AG10803 (cell line): ENCODE results near the gene MED17.

Experiments
- DNase-seq: peaks from one replicate; pipeline ENCODE4 v3.0.0; 2010; ENCODE audit warnings: low read depth
- H3K4me3 ChIP-seq: 2 replicates; pipeline ENCODE4 v1.5.1; 2011; ENCODE audit warnings: mild to moderate bottlenecking, low read length, control low read depth
- TF ChIP-seq, protein P1 (sequence below): conservative IDR thresholded peaks from 2 replicates; pipeline ENCODE4 v1.5.1; 2011; ENCODE audit warnings: mild to moderate bottlenecking, low read length, control low read depth, inconsistent platforms

Gene MED17

DNA sequence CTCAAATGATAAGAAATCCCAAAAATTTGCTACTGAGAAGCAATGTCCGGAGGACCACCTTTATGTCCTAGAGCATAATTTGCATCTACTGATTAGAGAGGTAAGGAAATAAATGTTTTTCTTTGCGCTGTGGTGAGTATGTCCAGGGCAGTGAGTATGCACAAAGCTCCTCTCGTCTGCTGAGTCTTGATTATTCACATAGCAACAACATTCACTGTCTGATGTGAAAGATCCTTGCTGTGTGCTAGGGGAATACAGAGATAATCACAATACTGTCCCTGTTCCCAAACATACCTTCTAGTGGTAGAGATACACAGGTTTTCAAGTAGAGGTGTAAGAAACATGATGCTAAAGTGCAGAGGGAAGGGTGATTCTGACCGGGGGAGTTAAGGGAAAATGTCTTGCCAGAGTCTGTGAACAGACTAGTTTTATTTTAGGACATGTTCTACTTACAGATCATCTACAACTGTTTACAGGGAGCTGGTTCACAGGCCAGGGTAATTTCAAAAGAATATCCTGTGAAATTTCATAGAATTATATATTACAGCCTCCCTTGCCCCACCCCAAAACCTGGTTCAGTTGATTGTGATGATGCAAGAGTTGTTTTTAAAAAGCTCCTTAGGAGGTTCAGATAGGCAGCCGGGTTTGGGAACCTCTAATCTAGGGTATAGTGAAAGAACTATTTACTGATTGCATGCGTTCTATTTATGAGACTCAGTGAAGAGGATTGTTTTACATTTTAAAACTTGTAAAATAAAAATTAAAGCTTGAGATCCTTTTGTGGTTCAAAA is 12.6 kb downstream of the MED17 start:
- TF ChIP-seq, protein P1, sequence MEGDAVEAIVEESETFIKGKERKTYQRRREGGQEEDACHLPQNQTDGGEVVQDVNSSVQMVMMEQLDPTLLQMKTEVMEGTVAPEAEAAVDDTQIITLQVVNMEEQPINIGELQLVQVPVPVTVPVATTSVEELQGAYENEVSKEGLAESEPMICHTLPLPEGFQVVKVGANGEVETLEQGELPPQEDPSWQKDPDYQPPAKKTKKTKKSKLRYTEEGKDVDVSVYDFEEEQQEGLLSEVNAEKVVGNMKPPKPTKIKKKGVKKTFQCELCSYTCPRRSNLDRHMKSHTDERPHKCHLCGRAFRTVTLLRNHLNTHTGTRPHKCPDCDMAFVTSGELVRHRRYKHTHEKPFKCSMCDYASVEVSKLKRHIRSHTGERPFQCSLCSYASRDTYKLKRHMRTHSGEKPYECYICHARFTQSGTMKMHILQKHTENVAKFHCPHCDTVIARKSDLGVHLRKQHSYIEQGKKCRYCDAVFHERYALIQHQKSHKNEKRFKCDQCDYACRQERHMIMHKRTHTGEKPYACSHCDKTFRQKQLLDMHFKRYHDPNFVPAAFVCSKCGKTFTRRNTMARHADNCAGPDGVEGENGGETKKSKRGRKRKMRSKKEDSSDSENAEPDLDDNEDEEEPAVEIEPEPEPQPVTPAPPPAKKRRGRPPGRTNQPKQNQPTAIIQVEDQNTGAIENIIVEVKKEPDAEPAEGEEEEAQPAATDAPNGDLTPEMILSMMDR: no peak
- no peak for DNase-seq
- H3K4me3 ChIP-seq: no peak overlapping the region

DNA sequence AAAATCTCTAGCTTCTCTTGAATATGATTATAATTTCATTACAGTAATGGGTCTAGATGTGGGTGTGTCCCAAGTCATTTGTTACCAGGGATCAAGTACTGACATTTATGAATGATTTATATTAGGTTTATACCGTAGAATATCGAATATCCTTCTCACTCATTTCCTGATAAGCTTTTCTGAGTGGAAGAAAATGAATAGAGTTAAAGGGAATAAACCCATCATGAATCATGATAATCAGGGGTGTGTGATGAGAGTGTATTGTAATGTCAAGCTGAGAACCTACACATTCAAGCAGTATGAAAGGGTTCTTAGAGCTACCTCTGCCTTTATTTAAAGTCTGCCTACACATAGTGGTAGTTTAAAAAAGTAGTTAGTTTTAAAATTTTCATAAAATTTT is 17.3 kb downstream of the MED17 start:
- TF ChIP-seq, protein P1: no peak
- H3K4me3 ChIP-seq: no peak overlapping the region

DNA sequence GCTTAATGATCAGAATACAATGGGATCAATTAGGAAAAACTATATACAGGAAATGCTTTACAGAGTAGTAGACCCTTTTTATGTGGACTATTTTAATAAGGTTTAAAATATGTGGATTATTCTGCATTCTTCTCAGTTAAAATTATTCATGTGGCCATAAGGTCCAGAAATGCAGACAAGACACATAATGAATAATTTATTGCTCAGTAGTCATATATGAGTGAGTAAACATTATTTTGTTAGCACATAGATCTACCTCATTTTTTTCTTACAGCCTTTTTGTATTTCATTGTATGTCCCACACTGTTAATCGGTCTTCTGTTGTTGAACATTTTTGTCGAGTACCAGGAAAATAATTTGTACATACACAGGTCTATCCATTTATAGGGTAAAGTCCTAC is 20.8 kb downstream of the MED17 start:
- DNase-seq: no peak
- TF ChIP-seq, protein P1: no peak
- no peak overlapping the region for H3K4me3 ChIP-seq

More for the DNA sequence above, 17.3 kb downstream of the MED17 start:
- DNase-seq: no peak

DNA sequence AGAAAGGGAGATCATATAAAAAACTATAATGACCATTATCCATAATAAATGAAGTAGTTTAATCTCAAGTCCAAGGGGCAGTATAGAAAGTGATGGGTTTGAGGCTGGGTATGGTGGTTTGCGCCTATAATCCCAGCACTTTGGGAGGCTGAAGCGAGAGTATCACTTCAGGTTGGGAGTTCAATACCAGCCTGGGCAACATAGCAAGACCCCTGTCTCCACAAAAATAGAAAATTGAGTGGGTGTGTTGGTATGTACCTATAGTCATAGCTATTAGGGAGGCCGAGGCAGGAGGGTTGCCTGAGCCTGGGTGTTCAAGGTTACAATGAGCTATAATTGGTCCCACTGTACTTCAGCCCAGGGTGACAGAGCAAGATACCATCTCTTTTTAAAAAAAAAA is 23.9 kb downstream of the MED17 start:
- TF ChIP-seq, protein P1: no peak
- no peak overlapping the region for H3K4me3 ChIP-seq
- DNase-seq: no peak

DNA sequence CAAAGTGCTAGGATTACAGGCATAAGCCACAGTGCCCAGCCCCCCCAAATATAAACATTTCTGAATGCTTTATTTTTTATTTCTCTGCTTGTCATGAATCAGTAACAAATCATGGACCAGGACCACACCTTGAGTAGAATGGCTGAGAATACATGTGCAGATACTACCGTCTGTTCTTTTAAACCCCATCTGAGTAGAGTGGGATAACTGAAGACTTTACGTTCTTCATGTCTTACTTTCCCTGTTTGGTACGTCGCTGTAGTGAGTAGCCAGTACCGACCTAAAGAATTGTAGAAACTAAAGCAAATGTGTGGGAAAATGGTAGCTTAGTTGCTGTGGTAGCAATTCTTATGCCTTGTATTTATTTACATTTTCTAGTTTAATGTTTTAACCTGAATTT is 29.9 kb downstream of the MED17 start:
- no peak overlapping the region for H3K4me3 ChIP-seq
- TF ChIP-seq, protein P1: no peak
- no peak for DNase-seq

DNA sequence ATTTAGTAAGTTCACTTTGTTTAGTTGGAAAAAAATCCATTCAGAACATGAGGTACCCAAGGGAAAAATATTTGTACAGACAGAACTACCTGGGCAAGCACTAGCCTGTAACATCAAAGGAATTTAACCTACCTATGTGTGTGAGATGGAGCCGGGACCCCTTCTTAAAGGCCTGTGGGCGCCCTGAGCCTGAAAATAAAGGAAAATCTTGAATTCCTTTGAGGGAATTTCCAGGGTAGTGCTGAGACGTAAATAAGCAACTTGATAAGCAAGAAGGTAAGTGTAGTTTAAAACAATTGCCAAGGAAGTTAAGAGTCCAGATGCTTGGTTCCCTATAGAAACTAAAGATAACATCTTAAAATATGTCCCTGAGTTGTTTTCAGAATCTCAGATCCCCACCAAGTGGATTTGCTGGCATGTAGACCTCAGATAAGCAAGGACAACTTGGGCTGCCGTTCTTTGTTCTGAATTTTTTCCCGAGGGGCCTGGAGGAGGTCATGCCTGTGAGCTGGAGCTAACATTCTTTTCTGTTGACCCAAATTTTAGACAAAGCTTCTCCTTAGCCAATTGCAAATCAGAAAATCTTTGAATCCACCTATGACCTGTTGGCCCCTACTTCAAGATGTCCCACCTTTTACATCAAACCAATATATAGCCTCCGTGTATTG is 31.0 kb downstream of the MED17 start:
- TF ChIP-seq, protein P1: no peak
- DNase-seq: no peak
- H3K4me3 ChIP-seq: no peak overlapping the region
